GM19467 (cell line): ENCODE measurements around the gene CA5A.

ENCODE experiments used
- ATAC-seq: cut with Tn5 transposase; IDR thresholded peaks from one replicate; pipeline ENCODE4 v1.9.1; 2021; ENCODE audit warnings: mild to moderate bottlenecking, moderate library complexity; ENCODE audit not compliant: unreplicated experiment

The CA5A gene

DNA sequence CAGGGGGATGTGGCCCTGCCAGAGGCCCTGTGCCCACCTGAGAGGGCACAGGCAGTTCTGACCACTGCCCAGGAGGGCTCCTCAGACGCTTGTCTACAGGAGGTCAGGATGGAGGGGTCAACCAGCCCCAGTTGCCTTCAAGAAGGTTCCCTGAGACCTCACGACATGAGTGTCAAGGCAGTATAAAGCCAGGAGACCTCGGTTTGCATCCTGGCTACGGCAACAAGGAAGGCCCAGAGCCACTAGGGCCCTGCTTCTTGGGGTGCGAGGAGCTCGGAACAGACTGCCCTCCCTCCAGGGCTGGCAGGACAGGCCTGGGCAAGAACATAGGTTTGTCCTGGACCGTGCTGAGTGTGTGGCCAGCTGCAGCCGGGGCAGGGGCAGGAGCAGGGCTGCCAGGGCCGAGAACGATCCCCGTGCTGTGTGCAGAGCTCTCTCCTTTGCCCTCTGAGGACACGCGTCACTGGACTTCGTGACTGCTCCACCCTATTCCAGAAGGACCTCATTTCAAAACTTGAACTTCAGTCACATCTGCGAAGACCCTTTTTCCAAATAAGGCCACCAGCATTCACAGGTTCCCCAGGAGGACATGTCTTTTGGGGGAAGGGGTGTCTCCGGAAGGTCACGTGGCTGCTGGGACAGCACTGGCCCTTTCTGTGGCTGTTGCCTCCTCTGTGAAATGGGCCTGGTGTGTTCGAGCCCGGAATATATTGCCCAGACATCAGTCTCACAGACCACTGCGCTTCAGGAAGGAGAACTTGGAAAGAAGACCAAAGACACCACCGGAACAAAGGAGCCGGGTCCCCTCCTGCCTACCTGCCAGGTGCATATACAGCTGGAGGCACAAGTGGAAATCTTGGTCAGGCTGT, 94.8 kb downstream of the CA5A start:
- no peak for ATAC-seq

DNA sequence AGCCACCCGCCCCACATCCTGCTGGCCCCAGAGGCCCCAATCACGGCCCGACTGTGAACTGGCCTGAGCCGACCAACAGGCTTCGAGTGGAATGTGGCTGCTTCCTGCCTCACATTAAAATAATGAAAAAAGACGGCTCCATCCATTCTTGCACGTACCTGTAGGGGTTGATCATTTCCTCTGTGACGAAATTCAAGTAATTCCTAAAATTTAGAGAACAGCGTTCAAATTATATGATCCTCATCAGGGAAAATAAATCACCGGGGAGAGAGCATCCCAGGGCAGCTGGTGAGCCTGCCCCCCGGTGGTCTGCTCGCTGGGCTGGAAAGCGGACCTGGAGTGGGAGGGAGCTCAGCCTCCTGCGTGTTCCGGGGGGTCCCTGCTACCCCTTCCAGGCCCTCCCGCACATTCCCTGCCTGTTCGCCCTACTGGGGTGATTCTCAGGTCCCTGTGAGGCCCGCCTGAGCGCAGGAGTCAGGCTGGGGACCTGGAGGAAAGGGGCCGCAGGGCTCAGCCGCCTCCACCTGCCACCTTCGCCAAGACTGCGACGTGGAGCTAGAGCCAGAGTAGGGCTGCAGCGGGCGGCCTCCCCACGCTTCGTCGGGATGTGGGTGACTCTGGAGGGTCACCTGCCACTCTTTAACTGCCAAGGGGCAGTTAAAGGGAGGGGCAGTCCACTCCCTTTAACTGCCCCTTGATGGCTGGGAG, 95.9 kb downstream of the CA5A start:
- ATAC-seq = no peak

DNA sequence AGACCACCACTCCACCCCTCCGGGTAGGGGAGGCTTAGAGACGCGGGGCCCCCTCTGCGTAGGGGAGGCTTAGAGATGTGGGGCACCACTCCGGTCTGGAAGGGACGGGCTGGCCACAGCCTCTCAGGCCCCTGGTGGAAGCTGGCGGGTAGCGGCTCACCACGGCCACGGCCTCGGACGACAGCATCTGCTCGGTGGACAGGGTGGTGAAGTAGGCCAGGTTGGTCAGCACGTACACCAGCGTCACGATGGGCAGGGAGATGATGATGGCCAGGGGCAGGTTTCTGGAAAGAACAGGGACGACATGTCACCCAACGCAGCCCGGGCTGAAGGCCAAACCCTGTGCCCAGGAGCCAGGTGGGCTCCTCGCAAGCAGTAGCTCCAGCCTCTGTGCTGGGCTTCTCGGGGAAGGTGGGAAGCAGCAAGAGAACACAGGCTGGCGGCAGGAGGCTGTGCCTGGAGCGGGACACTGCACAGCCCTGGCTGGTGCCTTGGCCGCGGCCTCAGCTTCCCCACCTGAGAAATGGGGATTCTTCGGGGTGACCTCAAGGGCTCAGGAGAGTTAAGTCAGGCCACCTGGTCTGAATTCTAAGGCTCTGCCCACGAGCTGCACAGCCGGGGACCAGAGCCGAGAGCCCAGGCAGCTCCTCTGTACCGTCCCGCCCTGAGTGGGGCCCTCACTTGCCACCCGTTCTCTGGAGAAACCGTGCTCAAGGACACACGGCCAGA, 96.6 kb downstream of the CA5A start:
- no peak for ATAC-seq

DNA sequence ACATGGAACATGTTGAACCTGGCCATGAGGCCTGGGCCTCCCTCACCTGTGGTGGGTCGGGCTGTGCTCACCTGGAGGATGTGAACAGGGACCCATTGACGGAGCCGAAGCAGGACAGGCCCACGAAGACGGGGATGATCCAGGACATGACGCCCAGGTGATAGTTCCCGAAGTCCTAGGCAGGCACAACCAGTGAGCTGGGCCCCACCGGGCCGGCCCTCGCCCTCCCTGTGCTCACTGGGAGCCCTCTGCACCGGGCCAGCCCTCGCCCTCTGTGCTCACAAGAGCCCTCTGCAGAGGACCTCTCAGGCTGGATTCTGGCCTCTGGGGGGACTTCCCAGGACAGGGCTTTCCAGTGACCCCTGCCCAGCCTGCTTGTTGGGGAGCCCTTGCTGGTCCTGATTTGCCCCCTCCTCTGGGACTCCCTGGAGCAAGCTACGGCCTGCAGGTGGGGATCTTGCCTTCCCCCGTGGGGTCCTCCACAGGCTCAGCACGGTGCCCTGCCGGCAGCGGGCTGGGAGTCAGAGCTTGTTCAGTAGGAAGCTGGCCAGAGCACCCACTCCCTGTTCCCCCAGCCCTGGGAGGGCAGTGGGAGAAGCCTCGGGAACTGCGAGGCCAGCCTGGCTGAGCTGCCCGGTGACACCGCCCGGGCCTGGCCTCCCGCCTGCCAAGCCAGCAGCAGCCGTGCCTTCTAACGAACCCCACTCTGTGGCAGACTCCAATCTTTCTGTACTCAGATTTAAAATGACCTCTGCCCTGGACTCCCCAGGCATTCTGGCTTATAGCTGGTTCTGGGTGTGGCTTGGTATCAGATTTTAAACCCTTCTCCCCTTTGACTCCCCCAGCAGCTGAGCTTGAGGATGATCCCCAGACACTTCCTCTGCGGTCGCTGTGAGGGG, 97.4 kb downstream of the CA5A start:
- ATAC-seq = no peak
